Spleen (tissue), 11 donors: ENCODE results near the gene ADARB2. TPM values are rescaled to one million over a fixed set of nuclear protein-coding genes. Genes with fewer than 3 reads are reported as not detected.

ENCODE experiments used
- DNase-seq: peaks from one replicate; pipeline ENCODE4 v3.0.0-alpha.2; 2020
- H3K27ac ChIP-seq, 8 donors: fragments of 200-600 bp; sonication (generic) in 7 of 8; 1 replicate in 4 of 8; 2 replicates in 4 of 8; pipeline versions ENCODE4 v1.5.0 to v1.8.0; 2016 to 2021; ENCODE audit warnings: inconsistent platforms in 4 of 8, mild to moderate bottlenecking in 4 of 8, moderate library complexity in 1 of 8
- H3K27me3 ChIP-seq, 7 donors: fragments of 200-600 bp; sonication (generic) in 6 of 7; replicated peaks in 1 of 7; 1 replicate in 4 of 7; 2 replicates in 3 of 7; pipeline versions ENCODE4 v1.5.0 to v1.8.0; 2016 to 2021; ENCODE audit warnings: inconsistent platforms in 3 of 7, mild to moderate bottlenecking in 1 of 7
- H3K36me3 ChIP-seq, 6 donors: fragments of 200-600 bp; sonication (generic) in 5 of 6; 1 replicate in 4 of 6; 2 replicates in 2 of 6; pipeline versions ENCODE4 v1.5.0 to v1.8.0; 2016 to 2021; ENCODE audit warnings: inconsistent platforms in 2 of 6
- H3K4me1 ChIP-seq, 6 donors: fragments of 200-600 bp; sonication (generic) in 5 of 6; 1 replicate in 3 of 6; 2 replicates in 3 of 6; pipeline versions ENCODE4 v1.5.0 to v1.8.0; 2016 to 2021; ENCODE audit warnings: inconsistent platforms in 3 of 6
- H3K4me3 ChIP-seq, 8 donors: fragments of 200-600 bp; sonication (generic) in 7 of 8; 1 replicate in 4 of 8; 2 replicates in 4 of 8; pipeline versions ENCODE4 v1.5.0 to v1.8.0; 2016 to 2021; ENCODE audit warnings: inconsistent platforms in 4 of 8, mild to moderate bottlenecking in 4 of 8, moderate library complexity in 2 of 8
- H3K9me3 ChIP-seq, 8 donors: fragments of 200-600 bp; sonication (generic) in 7 of 8; 1 replicate in 4 of 8; 2 replicates in 4 of 8; pipeline versions ENCODE4 v1.5.0 to v1.8.0; 2016 to 2021; ENCODE audit warnings: inconsistent platforms in 4 of 8
- CTCF ChIP-seq, 11 experiments: fragments of 200-600 bp in 7 of 11; fragments of 450-650 bp in 4 of 11; sonication (generic) in 4 of 11; IDR thresholded peaks in 8 of 11; conservative IDR thresholded peaks in 3 of 11; 1 replicate in 7 of 11; 2 replicates in 4 of 11; pipeline versions ENCODE4 v1.4.0 to v1.8.0; 2016 to 2021; ENCODE audit warnings: antibody characterized with exemption in 11 of 11, inconsistent platforms in 4 of 11, mild to moderate bottlenecking in 1 of 11
- POLR2A ChIP-seq, 3 donors: fragments of 450-650 bp; IDR thresholded peaks; one replicate each; pipeline ENCODE4 v1.5.1; 2017; ENCODE audit warnings: antibody characterized with exemption in 3 of 3, mild to moderate bottlenecking in 1 of 3
- POLR2AphosphoS5 ChIP-seq, 3 donors: sonication (generic); formaldehyde crosslinking; IDR thresholded peaks; one replicate each; pipeline ENCODE4 v1.5.1; 2017; ENCODE audit warnings: antibody characterized with exemption in 3 of 3
- WGBS, 5 donors: extraction: QIAGEN DNeasy Blood & Tissue Kit in 3 of 5; methylation state at CpG; one replicate each; pipeline versions ENCODE4 v1.1.5 to v1.1.7; 2013 to 2018; 5-methylcytosine and 5-hydroxymethylcytosine counted together
- intact Hi-C: fragments of 100-400 bp; cut with DNase I; formaldehyde crosslinking; loops from one replicate; pipeline ENCODE4 v1.15.0; 2023; ENCODE audit warnings: low total_unique reads
- polyA plus RNA-seq, 3 donors: library from polyadenylated mRNA; stranded (reverse); fragments of 200-250 nt; gene quantifications; one replicate each; pipeline ENCODE4 v1.2.1, GENCODE V29; 2013
- total RNA-seq, 7 donors: library from RNA; depleted of rRNA in 3 of 7; stranded (reverse); fragments of >200 nt in 3 of 7; fragmentation: NEBNext Ultra II Directional in 4 of 7; extraction: Animal tissue kit (Norgen Biotek cat#: 25700) in 4 of 7; gene quantifications; one replicate each; pipeline versions ENCODE4 v1.1.0 to v1.2.1, GENCODE V29; 2016 to 2021
- donor health status: healthy with polysubstance abuse.
- donor health status: DM: no; HTN: no; CAD: no; lungs with moderate emphysema.
- donor health status: DM: no; HTN: no; CAD: no.
- donor health status: Bipolar disorder and iron deficiency.
- donor health status: healthy.
- donor health status: DM: no; HTN: no; CAD: no.
- donor health status: DM: yes; HTN: yes; CAD: no.

ADARB2 gene
- total and polyA plus RNA-seq, 10 donors: 0.05 to 8.1 (median 0.96) TPM

GRCh38 chr10:1200866-1201807 is 536.2 kb downstream of the ADARB2 start:
- Histone ChIP-seq H3K4me1 (no peaks in the 10 kb centered on the region), H3K27ac (no peak overlapping the region), H3K36me3 (no peaks in the 10 kb centered on the region), H3K9me3 (no peaks in the 10 kb centered on the region), H3K27me3 (peaks cover 0 to 23% (median 0%) of the 10 kb centered on the region in 7 donors), H3K4me3 (no peak overlapping the region)
- WGBS, 5 donors: 86 to 90% (median 88%) methylated on average over 27 of the region's 27 CpGs
- TF ChIP-seq POLR2AphosphoS5 (IDR thresholded peaks at IDR 0.05) (no peak), CTCF (IDR thresholded peaks at IDR 0.05 in 8 of 11, conservative IDR thresholded peaks at IDR 0.05 in 3 of 11) (no peak), POLR2A (IDR thresholded peaks at IDR 0.05) (no peak)
- no peak for DNase-seq
- intact Hi-C loops: no loop called here

GRCh38 chr10:1199897-1200721 is 537.2 kb downstream of the ADARB2 start:
- Histone ChIP-seq H3K4me1 (no peaks in the 10 kb centered on the region), H3K36me3 (no peaks in the 10 kb centered on the region), H3K27me3 (peaks cover 0 to 29% (median 0%) of the 10 kb centered on the region in 7 donors), H3K27ac (no peak overlapping the region), H3K9me3 (no peaks in the 10 kb centered on the region), H3K4me3 (no peak overlapping the region)
- intact Hi-C loops: no loop called here
- peak; percentile 59 for DNase-seq
- TF ChIP-seq POLR2AphosphoS5 (IDR thresholded peaks at IDR 0.05) (no peak), CTCF (IDR thresholded peaks at IDR 0.05 in 8 of 11, conservative IDR thresholded peaks at IDR 0.05 in 3 of 11) (no peak), POLR2A (IDR thresholded peaks at IDR 0.05) (no peak)
- 77 to 94% (median 90%) methylated on average over 9 to 24 of the region's 24 CpGs for WGBS, 5 donors

- Histone ChIP-seq H3K4me3 (no peak overlapping the region), H3K27ac (no peak overlapping the region), H3K27me3 (peaks cover 0 to 25% (median 0%) of the 10 kb centered on the region in 7 donors), H3K4me1 (no peaks in the 10 kb centered on the region), H3K36me3 (no peaks in the 10 kb centered on the region), H3K9me3 (no peaks in the 10 kb centered on the region)
- 73 to 81% (median 77%) methylated on average over 6 to 17 of the region's 17 CpGs for WGBS, 5 donors
- no peak for DNase-seq
- intact Hi-C loops: no loop called here
- TF ChIP-seq CTCF (IDR thresholded peaks at IDR 0.05 in 8 of 11, conservative IDR thresholded peaks at IDR 0.05 in 3 of 11): no peak
- no peak for TF ChIP-seq POLR2A (IDR thresholded peaks at IDR 0.05)
- TF ChIP-seq POLR2AphosphoS5 (IDR thresholded peaks at IDR 0.05): no peak
These were observed 538.0 kb downstream of the ADARB2 start for GRCh38 chr10:1199345-1199673.
